SK-N-MC (cell line): ENCODE data around the gene ARG1.

ENCODE experiments used
- EZH2 ChIP-seq: fragments of 200-600 bp; sonication (generic); IDR thresholded peaks from one replicate; pipeline ENCODE4 v1.6.1; 2017; ENCODE audit warnings: antibody characterized with exemption
- POLR2AphosphoS5 ChIP-seq: IDR thresholded peaks from 2 replicates; pipeline ENCODE4 v1.6.1; 2012; ENCODE audit warnings: mild to moderate bottlenecking, low read depth, low read length, borderline replicate concordance

- no peak for TF ChIP-seq POLR2AphosphoS5
- TF ChIP-seq EZH2: no peak
These were observed 24.4 kb downstream of the ARG1 start for GRCh38 chr6:131597446-131597845.
